HepG2 (cell line): Measurements from ENCODE around the gene WDR91. TPM values are rescaled to one million over a fixed set of nuclear protein-coding genes. Genes with fewer than 3 reads are reported as not detected.

Source experiments
- HIC2 ChIP-seq: sonication (generic); formaldehyde crosslinking; IDR thresholded peaks from 2 replicates; pipeline ENCODE4 v1.9.0; 2022; ENCODE audit warnings: low read depth, missing genetic modification reagents
- HMG20B ChIP-seq: conservative IDR thresholded peaks from 2 replicates; pipeline ENCODE4 v1.6.1; 2016; ENCODE audit warnings: missing genetic modification reagents, missing compliant biosample characterization
- KLF6 ChIP-seq: IDR thresholded peaks from 2 replicates; pipeline ENCODE4 v1.8.0; 2016; ENCODE audit warnings: missing biosample characterization, missing genetic modification reagents
- REST ChIP-seq, 2 experiments: IDR thresholded peaks; 2 replicates each; pipeline ENCODE4 v1.6.1; 2011 to 2012; ENCODE audit warnings: low read length in 2 of 2, borderline replicate concordance in 1 of 2, low read depth in 1 of 2, mild to moderate bottlenecking in 1 of 2, moderate library complexity in 1 of 2
- SMARCC2 ChIP-seq: fragments of 450-650 bp; IDR thresholded peaks from 2 replicates; pipeline ENCODE4 v1.6.1; 2017; ENCODE audit warnings: antibody characterized with exemption, mild to moderate bottlenecking
- TBX2 ChIP-seq: sonication (generic); formaldehyde crosslinking; IDR thresholded peaks from 2 replicates; pipeline ENCODE4 v1.5.0; 2020; ENCODE audit warnings: missing genetic modification reagents, mild to moderate bottlenecking, borderline replicate concordance
- TSC22D2 ChIP-seq: sonication (generic); formaldehyde crosslinking; IDR thresholded peaks from 2 replicates; pipeline ENCODE4 v1.5.1; 2020; ENCODE audit warnings: missing genetic modification reagents, mild to moderate bottlenecking, borderline replicate concordance
- ZNF160 ChIP-seq: sonication (generic); formaldehyde crosslinking; IDR thresholded peaks from 2 replicates; pipeline ENCODE4 v1.8.0; 2022; ENCODE audit warnings: mild to moderate bottlenecking, inconsistent platforms, missing genetic modification reagents
- polyA plus RNA-seq, 8 experiments: library from polyadenylated mRNA; depleted of rRNA in 3 of 8; stranded (reverse) in 7 of 8; unstranded in 1 of 8; fragments of >200 nt; fragmentation: Illumina TruSeq in 4 of 8; extraction: Trizol in 4 of 8; gene quantifications; 2 replicates each; pipeline versions ENCODE4 v1.2.1 to v1.2.3, GENCODE V29; 2011 to 2016; ENCODE audit warnings: low read depth in 4 of 8, missing spikeins in 1 of 8, mixed read lengths in 1 of 8; ENCODE audit not compliant: insufficient read depth in 1 of 8
- total RNA-seq, 5 experiments: library from RNA; depleted of rRNA; stranded (reverse); fragments of >200 nt; fragmentation: Illumina TruSeq; extraction: Trizol; gene quantifications; 2 replicates each; pipeline ENCODE4 v1.2.3, GENCODE V29; 2016; ENCODE audit warnings: low read depth in 1 of 5
- TF ChIP-seq, protein P1 (sequence below): sonication (generic); formaldehyde crosslinking; IDR thresholded peaks from 2 replicates; pipeline ENCODE4 v1.5.1; 2020; ENCODE audit warnings: mild to moderate bottlenecking, moderate library complexity, missing genetic modification reagents
- TF ChIP-seq, protein P2 (sequence below): IDR thresholded peaks from 2 replicates; pipeline ENCODE4 v1.6.1; 2016
- TF ChIP-seq, protein P3 (sequence below): conservative IDR thresholded peaks from 2 replicates; pipeline ENCODE4 v1.6.1; 2018; ENCODE audit warnings: missing genetic modification reagents
- TF ChIP-seq, protein P4 (sequence below): sonication (generic); formaldehyde crosslinking; IDR thresholded peaks from 2 replicates; pipeline ENCODE4 v1.4.0; 2020; ENCODE audit warnings: missing genetic modification reagents

Gene WDR91
- total and polyA plus RNA-seq, 2 of the 13 experiments (the other 11 are each of a cell fraction or from before 2014, with no cell fraction given): 11.6 to 12.1 TPM

- TF ChIP-seq, protein P1, sequence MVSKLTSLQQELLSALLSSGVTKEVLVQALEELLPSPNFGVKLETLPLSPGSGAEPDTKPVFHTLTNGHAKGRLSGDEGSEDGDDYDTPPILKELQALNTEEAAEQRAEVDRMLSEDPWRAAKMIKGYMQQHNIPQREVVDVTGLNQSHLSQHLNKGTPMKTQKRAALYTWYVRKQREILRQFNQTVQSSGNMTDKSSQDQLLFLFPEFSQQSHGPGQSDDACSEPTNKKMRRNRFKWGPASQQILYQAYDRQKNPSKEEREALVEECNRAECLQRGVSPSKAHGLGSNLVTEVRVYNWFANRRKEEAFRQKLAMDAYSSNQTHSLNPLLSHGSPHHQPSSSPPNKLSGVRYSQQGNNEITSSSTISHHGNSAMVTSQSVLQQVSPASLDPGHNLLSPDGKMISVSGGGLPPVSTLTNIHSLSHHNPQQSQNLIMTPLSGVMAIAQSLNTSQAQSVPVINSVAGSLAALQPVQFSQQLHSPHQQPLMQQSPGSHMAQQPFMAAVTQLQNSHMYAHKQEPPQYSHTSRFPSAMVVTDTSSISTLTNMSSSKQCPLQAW: peak; percentile 32; the same call in 1 of the 2 replicates
- TF ChIP-seq HIC2 (CRISPR knock-in tag): peak; percentile 21; the same call in 1 of the 2 replicates
- TF ChIP-seq ZNF160: no peak
- TF ChIP-seq REST (IDR thresholded peaks at IDR 0.05; ENCODE audit: borderline replicate concordance in 1 of 2, low read depth in 1 of 2, low read length in 2 of 2): no peak
- TF ChIP-seq HMG20B (CRISPR knock-in tag): no peak
- TF ChIP-seq, protein P2, sequence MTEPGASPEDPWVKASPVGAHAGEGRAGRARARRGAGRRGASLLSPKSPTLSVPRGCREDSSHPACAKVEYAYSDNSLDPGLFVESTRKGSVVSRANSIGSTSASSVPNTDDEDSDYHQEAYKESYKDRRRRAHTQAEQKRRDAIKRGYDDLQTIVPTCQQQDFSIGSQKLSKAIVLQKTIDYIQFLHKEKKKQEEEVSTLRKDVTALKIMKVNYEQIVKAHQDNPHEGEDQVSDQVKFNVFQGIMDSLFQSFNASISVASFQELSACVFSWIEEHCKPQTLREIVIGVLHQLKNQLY (CRISPR knock-in tag): no peak
- no peak for TF ChIP-seq SMARCC2
- no peak for TF ChIP-seq TBX2
- TF ChIP-seq TSC22D2 (CRISPR knock-in tag): no peak; the same call in 1 of the 2 replicates
- TF ChIP-seq, protein P3, sequence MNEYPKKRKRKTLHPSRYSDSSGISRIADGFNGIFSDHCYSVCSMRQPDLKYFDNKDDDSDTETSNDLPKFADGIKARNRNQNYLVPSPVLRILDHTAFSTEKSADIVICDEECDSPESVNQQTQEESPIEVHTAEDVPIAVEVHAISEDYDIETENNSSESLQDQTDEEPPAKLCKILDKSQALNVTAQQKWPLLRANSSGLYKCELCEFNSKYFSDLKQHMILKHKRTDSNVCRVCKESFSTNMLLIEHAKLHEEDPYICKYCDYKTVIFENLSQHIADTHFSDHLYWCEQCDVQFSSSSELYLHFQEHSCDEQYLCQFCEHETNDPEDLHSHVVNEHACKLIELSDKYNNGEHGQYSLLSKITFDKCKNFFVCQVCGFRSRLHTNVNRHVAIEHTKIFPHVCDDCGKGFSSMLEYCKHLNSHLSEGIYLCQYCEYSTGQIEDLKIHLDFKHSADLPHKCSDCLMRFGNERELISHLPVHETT: no peak
- TF ChIP-seq, protein P4, sequence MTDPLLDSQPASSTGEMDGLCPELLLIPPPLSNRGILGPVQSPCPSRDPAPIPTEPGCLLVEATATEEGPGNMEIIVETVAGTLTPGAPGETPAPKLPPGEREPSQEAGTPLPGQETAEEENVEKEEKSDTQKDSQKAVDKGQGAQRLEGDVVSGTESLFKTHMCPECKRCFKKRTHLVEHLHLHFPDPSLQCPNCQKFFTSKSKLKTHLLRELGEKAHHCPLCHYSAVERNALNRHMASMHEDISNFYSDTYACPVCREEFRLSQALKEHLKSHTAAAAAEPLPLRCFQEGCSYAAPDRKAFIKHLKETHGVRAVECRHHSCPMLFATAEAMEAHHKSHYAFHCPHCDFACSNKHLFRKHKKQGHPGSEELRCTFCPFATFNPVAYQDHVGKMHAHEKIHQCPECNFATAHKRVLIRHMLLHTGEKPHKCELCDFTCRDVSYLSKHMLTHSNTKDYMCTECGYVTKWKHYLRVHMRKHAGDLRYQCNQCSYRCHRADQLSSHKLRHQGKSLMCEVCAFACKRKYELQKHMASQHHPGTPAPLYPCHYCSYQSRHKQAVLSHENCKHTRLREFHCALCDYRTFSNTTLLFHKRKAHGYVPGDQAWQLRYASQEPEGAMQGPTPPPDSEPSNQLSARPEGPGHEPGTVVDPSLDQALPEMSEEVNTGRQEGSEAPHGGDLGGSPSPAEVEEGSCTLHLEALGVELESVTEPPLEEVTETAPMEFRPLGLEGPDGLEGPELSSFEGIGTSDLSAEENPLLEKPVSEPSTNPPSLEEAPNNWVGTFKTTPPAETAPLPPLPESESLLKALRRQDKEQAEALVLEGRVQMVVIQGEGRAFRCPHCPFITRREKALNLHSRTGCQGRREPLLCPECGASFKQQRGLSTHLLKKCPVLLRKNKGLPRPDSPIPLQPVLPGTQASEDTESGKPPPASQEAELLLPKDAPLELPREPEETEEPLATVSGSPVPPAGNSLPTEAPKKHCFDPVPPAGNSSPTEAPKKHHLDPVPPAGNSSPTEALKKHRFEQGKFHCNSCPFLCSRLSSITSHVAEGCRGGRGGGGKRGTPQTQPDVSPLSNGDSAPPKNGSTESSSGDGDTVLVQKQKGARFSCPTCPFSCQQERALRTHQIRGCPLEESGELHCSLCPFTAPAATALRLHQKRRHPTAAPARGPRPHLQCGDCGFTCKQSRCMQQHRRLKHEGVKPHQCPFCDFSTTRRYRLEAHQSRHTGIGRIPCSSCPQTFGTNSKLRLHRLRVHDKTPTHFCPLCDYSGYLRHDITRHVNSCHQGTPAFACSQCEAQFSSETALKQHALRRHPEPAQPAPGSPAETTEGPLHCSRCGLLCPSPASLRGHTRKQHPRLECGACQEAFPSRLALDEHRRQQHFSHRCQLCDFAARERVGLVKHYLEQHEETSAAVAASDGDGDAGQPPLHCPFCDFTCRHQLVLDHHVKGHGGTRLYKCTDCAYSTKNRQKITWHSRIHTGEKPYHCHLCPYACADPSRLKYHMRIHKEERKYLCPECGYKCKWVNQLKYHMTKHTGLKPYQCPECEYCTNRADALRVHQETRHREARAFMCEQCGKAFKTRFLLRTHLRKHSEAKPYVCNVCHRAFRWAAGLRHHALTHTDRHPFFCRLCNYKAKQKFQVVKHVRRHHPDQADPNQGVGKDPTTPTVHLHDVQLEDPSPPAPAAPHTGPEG (CRISPR knock-in tag): no peak
- TF ChIP-seq KLF6 (CRISPR knock-in tag): 0 out of 2 replicates have a peak, but pooled peaks have one; percentile 34
Observed at GRCh38 chr7:135169141-135169963, 42.0 kb downstream of the WDR91 start (continued).
